ENCODE data around the gene MPRIP.

The MPRIP gene

DNA sequence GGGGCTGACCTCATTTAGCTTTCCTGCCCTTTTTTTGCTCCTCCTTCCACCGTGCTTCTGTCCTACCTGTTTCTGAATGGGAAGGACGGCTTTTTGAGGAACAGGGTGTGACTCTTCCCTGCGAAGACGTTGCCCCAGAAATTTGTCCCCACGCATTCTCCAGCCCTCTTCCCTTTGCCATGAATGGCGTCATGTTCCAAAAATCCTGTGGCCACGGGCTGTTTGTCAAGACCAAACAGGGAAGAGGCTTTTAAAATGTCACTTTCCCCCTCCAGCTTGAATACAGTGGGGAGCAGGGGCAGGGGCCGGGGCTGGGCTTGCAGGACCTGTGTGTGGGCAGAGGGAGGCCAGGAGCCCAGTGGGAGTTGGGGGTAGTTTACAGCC lies 13.9 kb downstream of the MPRIP start:
- Histone ChIP-seq H3K9me3 (ENCODE audit: insufficient read depth, low read depth, low read length) (no peaks in the 10 kb centered on the region), H3K27me3 (ENCODE audit: insufficient read depth, low read length) (no peaks in the 10 kb centered on the region), H3K9ac (ENCODE audit: low read depth, low read length) (no peak overlapping the region), H3K36me3 (ENCODE audit: insufficient read depth, low read length) (0 out of 2 replicates have a peak, but pooled peaks cover 5% of the 10 kb centered on the region), H3K4me3 (ENCODE audit: low read length) (no peak overlapping the region), H3K4me1 (ENCODE audit: insufficient read depth, low read length) (peaks cover 4% of the 10 kb centered on the region; the same call in 1 of the 2 replicates), H3K27ac (ENCODE audit: low read depth, low read length) (no peak overlapping the region)
- WGBS, result 90% methylated on average over 8 of the region's 8 CpGs

DNA sequence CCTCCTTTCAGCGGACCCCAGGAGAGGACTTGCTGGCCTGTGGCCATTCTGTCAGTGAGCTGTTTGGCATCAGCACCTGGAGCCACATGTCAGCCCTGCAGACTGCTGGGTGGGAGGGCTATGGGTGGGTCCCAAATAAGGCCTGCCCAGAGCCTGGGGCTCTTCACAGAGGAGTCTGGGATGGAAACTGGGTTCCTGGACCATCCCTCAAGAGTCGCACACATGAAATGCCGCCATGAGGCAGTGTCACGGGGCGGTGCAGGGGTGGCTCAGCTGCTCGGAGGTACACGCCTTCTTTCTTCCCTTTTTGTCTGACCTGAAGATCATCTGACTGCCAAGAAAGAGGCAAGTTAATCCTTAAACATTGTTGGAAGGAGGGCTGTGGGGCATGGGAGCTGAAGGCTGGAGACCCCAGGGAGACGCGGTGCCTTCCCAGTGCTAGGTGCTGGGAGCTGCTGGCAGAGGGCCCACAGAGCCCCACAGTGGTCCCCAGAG lies 14.8 kb downstream of the MPRIP start:
- Histone ChIP-seq H3K9ac (ENCODE audit: low read depth, low read length) (no peak overlapping the region), H3K27me3 (ENCODE audit: insufficient read depth, low read length) (no peaks in the 10 kb centered on the region), H3K27ac (ENCODE audit: low read depth, low read length) (no peak overlapping the region), H3K36me3 (ENCODE audit: insufficient read depth, low read length) (0 out of 2 replicates have a peak, but pooled peaks cover 5% of the 10 kb centered on the region), H3K9me3 (ENCODE audit: insufficient read depth, low read depth, low read length) (no peaks in the 10 kb centered on the region), H3K4me3 (ENCODE audit: low read length) (no peak overlapping the region), H3K4me1 (ENCODE audit: insufficient read depth, low read length) (peaks cover 4% of the 10 kb centered on the region; the same call in 1 of the 2 replicates)
- WGBS, result 97% methylated on average over 9 of the region's 9 CpGs

DNA sequence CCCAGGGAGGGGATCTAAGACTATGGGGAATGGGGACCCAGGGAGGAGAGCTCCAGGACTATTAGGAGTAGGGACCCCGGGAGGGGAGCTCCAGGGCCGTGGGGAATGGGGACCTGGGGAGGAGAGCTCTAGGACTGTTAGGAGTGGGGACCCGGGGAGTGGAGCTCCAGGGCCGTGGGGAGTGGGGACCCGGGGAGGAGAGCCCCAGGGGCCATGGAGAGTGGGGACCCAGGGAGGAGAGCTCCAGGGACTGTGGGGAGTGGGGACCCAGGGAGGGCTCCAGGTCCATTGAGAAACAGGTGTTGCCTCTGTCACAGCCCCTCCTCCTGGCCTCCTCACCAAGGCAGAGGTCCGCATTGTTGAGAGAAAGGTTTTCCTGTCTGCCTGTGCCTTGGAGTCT lies 16.0 kb downstream of the MPRIP start:
- Histone ChIP-seq H3K27me3 (ENCODE audit: insufficient read depth, low read length) (no peaks in the 10 kb centered on the region), H3K9ac (ENCODE audit: low read depth, low read length) (no peak overlapping the region), H3K27ac (ENCODE audit: low read depth, low read length) (no peak overlapping the region), H3K4me1 (ENCODE audit: insufficient read depth, low read length) (peaks cover 4% of the 10 kb centered on the region; the same call in 1 of the 2 replicates), H3K36me3 (ENCODE audit: insufficient read depth, low read length) (0 out of 2 replicates have a peak, but pooled peaks cover 5% of the 10 kb centered on the region), H3K9me3 (ENCODE audit: insufficient read depth, low read depth, low read length) (no peaks in the 10 kb centered on the region), H3K4me3 (ENCODE audit: low read length) (no peak overlapping the region)
- WGBS, result 90% methylated on average over 6 of the region's 6 CpGs

DNA sequence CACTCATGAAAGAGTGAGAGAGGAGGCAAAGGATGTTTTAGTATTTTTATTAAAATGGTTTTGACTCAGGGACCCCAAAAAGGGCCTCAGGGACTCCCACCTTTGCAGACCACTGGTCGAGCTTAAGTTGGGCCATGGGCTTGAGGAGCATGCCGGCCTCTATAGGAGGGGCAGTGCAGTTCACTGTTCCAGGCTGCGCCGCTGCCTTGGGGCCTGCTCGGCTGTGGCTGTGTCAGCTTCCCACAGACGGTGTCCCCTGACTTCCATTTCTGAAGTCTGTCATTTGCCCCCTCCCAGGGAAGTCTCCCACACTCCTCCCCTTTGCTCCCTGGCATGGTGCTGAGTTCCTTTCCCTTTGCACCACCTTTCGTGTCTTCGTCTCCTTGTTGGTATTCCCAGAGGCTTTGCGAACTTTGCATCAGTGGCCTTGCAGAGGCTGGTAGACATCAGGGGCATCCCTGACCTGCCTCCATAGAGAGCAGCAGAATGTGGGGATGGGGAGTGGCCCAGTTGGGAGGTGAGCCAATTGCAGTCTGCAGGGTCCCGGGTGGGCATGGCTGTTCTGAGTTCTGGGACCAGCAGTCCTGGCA lies 17.1 kb downstream of the MPRIP start:
- H3K36me3 ChIP-seq (ENCODE audit: insufficient read depth, low read length), result 0 out of 2 replicates have a peak, but pooled peaks cover 5% of the 10 kb centered on the region
- no peaks in the 10 kb centered on the region for H3K9me3 ChIP-seq (ENCODE audit: insufficient read depth, low read depth, low read length)
- no peak overlapping the region for H3K27ac ChIP-seq (ENCODE audit: low read depth, low read length)
- WGBS, result 89% methylated on average over 10 of the region's 10 CpGs
- no peak overlapping the region for H3K9ac ChIP-seq (ENCODE audit: low read depth, low read length)
- H3K4me3 ChIP-seq (ENCODE audit: low read length), result no peak overlapping the region
- H3K27me3 ChIP-seq (ENCODE audit: insufficient read depth, low read length), result no peaks in the 10 kb centered on the region
- peaks cover 4% of the 10 kb centered on the region; the same call in 1 of the 2 replicates for H3K4me1 ChIP-seq (ENCODE audit: insufficient read depth, low read length)

DNA sequence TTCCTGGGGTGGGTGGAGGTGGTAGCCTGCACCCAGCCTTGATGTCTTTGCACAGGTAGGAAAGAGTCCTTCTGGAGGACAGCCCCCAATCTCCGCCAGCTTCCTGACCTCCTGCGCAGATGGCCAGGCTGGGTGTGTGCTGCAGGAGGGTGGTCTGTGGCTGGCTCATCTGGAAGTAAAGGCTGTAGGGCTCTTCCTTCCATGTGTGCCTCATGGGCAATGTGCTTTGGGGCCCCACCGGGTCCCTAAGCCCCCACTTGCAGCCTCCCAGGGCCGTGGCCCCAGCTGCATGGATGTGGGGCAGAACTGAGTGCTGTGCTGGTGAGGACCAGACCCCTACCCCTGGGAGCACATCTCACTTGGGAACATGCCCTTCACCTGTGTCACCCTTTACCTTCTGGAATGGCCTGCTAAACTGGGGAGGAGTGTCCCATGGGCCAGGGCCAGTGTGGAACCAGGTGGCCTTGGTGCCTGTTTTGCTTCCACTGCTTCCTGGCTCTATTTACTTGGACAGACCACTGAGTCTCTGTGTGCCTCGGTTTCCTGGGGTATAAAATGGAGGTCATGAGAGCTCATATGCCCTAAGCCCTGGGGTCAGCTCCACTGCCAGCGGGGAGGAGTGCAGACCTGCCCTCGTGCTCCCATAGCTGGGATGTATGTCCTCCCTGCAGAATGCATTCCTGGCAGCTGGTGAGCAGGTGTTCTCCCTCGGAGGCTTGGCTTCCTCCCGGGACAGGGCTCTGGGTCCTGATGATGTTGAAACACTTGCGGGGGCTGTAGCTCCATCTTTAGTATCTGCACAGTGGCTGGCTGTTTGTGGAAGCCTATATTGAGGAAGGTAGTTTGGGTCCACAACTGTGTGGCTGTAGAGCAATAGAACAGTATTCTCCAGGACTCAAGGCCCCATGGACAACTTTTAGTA lies 18.0 kb downstream of the MPRIP start:
- Histone ChIP-seq H3K27me3 (ENCODE audit: insufficient read depth, low read length) (no peaks in the 10 kb centered on the region), H3K27ac (ENCODE audit: low read depth, low read length) (no peak overlapping the region), H3K4me3 (ENCODE audit: low read length) (no peak overlapping the region), H3K4me1 (ENCODE audit: insufficient read depth, low read length) (peaks cover 4% of the 10 kb centered on the region; the same call in 1 of the 2 replicates), H3K9me3 (ENCODE audit: insufficient read depth, low read depth, low read length) (no peaks in the 10 kb centered on the region), H3K36me3 (ENCODE audit: insufficient read depth, low read length) (0 out of 2 replicates have a peak, but pooled peaks cover 5% of the 10 kb centered on the region), H3K9ac (ENCODE audit: low read depth, low read length) (no peak overlapping the region)
- WGBS, result 95% methylated on average over 10 of the region's 10 CpGs

DNA sequence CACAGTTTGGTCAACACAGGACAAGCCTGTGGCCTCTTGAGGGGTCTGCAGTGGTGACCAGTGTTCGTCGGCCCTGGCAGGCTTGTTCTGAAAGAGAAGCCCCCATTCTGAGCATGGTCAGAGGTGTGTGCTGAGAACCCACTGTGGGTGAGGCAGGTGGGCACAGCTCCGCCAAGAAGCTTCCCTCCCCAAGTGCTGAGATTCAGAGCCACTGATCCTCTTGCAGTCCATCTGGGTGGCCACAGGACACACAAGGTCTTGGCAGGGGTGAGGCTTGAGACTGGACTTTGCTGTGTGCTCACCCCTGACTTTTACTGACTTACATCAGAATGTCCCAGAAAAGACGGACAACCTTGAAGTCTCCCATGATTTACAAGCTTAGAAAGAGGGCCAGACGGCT lies 18.7 kb downstream of the MPRIP start:
- H3K27me3 ChIP-seq (ENCODE audit: insufficient read depth, low read length), result no peaks in the 10 kb centered on the region
- WGBS, result 93% methylated on average over 5 of the region's 5 CpGs
- 0 out of 2 replicates have a peak, but pooled peaks cover 5% of the 10 kb centered on the region for H3K36me3 ChIP-seq (ENCODE audit: insufficient read depth, low read length)
- H3K9ac ChIP-seq (ENCODE audit: low read depth, low read length), result no peak overlapping the region
- H3K27ac ChIP-seq (ENCODE audit: low read depth, low read length), result no peak overlapping the region
- no peak overlapping the region for H3K4me3 ChIP-seq (ENCODE audit: low read length)
- peaks cover 3% of the 10 kb centered on the region; the same call in 1 of the 2 replicates for H3K4me1 ChIP-seq (ENCODE audit: insufficient read depth, low read length)
- no peaks in the 10 kb centered on the region for H3K9me3 ChIP-seq (ENCODE audit: insufficient read depth, low read depth, low read length)

DNA sequence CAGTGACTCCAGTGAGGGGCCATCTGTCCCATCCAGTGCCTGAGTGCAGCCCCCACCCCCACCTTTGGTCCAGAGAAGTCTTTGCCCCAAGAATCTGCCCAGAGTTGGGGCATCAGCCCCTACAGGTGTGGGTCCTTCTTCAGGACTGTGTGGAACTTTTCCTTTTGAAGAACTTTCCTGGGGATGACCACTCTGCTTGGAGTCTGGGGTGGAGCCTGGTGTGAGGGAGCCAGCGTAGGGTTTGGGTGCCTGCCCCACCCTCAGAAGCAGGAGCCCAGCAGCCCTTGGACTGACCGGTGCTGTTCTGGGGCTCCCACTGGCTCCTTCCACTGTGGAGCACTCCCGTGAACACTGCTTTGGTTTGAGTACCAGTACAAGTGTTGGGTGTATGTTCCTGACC lies 19.3 kb downstream of the MPRIP start:
- no peak overlapping the region for H3K9ac ChIP-seq (ENCODE audit: low read depth, low read length)
- 0 out of 2 replicates have a peak, but pooled peaks cover 5% of the 10 kb centered on the region for H3K36me3 ChIP-seq (ENCODE audit: insufficient read depth, low read length)
- no peaks in the 10 kb centered on the region for H3K9me3 ChIP-seq (ENCODE audit: insufficient read depth, low read depth, low read length)
- no peak overlapping the region for H3K27ac ChIP-seq (ENCODE audit: low read depth, low read length)
- H3K4me1 ChIP-seq (ENCODE audit: insufficient read depth, low read length), result no peaks in the 10 kb centered on the region
- H3K27me3 ChIP-seq (ENCODE audit: insufficient read depth, low read length), result no peaks in the 10 kb centered on the region
- WGBS, result 92% methylated on average over 3 of the region's 3 CpGs
- H3K4me3 ChIP-seq (ENCODE audit: low read length), result no peak overlapping the region

DNA sequence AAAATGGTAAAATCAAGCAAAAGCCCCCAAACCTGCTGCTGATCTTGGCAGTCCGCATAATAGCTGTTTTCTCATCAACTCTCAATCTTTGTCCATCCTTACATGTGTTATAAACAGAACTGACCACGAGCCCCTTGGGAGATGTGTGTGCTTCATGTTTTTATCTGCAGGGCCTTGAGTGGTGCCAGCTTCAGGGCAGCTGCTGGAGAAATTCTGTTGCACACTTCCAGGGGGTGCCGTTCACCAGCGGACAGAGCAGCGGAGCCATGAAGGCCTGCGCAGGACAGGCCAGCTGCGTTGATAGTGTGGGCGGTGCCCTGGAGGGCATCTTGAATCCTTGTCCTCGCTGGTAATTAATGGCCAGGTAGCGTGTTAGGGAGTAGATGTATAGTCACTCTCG lies 20.1 kb downstream of the MPRIP start:
- 88% methylated on average over 11 of the region's 11 CpGs for WGBS

DNA sequence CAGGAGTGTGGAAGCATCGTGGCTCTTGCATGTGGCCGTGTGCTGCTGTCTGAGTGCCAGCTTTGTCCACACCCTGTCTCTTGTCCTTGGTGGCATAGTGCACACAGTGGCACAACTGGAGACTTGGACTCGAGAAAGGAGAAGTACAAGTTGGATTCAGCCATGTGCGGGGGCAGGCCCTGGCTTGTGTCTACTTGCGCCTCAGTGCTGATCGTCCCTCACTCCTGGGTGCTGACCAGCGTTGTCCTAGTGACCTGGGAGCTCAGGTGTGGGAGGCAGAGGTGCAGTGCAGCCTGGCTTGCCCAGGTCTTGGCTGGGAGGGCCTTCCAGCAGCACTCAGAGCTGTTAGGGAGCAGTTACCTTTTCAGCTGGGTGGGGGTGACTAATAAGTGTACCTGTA lies 20.6 kb downstream of the MPRIP start:
- 96% methylated on average over 7 of the region's 7 CpGs for WGBS
- Histone ChIP-seq H3K27me3 (ENCODE audit: insufficient read depth, low read length) (no peaks in the 10 kb centered on the region), H3K9me3 (ENCODE audit: insufficient read depth, low read depth, low read length) (no peaks in the 10 kb centered on the region), H3K36me3 (ENCODE audit: insufficient read depth, low read length) (0 out of 2 replicates have a peak, but pooled peaks cover 1% of the 10 kb centered on the region), H3K4me3 (ENCODE audit: low read length) (no peak overlapping the region), H3K4me1 (ENCODE audit: insufficient read depth, low read length) (no peaks in the 10 kb centered on the region), H3K9ac (ENCODE audit: low read depth, low read length) (no peak overlapping the region), H3K27ac (ENCODE audit: low read depth, low read length) (no peak overlapping the region)

More for the DNA sequence above, 20.1 kb downstream of the MPRIP start:
- Histone ChIP-seq H3K4me1 (ENCODE audit: insufficient read depth, low read length) (no peaks in the 10 kb centered on the region), H3K9me3 (ENCODE audit: insufficient read depth, low read depth, low read length) (no peaks in the 10 kb centered on the region), H3K4me3 (ENCODE audit: low read length) (no peak overlapping the region), H3K27ac (ENCODE audit: low read depth, low read length) (no peak overlapping the region), H3K9ac (ENCODE audit: low read depth, low read length) (no peak overlapping the region), H3K36me3 (ENCODE audit: insufficient read depth, low read length) (0 out of 2 replicates have a peak, but pooled peaks cover 5% of the 10 kb centered on the region), H3K27me3 (ENCODE audit: insufficient read depth, low read length) (no peaks in the 10 kb centered on the region)

DNA sequence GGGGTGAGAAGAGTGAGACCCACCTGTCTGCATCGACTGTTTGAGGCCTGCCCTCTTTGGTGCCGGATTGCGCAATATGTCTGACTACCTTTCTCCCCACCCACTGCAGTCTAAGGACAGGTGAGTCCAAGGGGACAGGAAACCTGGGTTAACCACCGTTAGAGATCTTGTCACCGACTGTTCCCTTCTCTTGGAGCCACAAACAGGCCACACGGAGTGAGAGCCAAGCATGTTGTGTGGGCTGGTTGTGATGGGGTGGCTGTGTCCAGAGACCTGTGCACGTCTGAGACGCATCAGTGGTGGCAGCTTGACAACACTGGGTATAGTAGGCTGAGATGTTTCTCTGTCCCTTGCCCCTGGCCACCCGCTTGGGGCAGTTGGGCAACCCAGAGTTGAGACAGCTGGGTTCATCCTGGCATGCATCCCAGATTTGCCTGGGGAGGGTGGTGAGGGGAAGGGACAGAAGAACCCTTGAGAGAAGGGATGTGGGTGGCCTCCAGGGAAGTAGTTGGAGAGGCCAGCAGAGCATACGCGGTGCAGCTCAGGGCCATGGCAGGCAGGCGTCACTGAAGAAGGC lies 21.4 kb downstream of the MPRIP start:
- H3K27ac ChIP-seq (ENCODE audit: low read depth, low read length), result no peak overlapping the region
- H3K4me3 ChIP-seq (ENCODE audit: low read length), result no peak overlapping the region
- no peaks in the 10 kb centered on the region for H3K4me1 ChIP-seq (ENCODE audit: insufficient read depth, low read length)
- no peaks in the 10 kb centered on the region for H3K27me3 ChIP-seq (ENCODE audit: insufficient read depth, low read length)
- no peak overlapping the region for H3K9ac ChIP-seq (ENCODE audit: low read depth, low read length)
- WGBS, result 91% methylated on average over 12 of the region's 12 CpGs
- no peaks in the 10 kb centered on the region for H3K9me3 ChIP-seq (ENCODE audit: insufficient read depth, low read depth, low read length)
- H3K36me3 ChIP-seq (ENCODE audit: insufficient read depth, low read length), result no peaks in the 10 kb centered on the region

DNA sequence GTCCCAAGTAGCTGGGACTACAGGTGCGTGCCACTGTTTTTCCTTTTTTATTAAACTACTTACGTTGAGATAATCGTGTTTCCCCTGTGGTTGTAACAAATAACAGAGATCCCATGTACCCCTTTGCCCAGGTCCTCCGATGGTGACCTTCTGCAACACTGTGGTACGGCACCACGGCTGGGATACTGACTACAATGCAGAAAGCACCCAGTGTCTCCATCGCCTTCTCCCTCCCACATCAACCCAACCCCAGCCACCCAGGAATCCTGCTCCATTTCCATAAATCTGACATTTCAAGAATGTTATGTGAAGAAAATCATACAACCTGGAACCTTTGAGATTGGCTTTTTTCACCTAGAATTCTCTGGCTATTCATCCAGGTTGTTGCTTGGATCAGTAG lies 22.1 kb downstream of the MPRIP start:
- Histone ChIP-seq H3K4me3 (ENCODE audit: low read length) (no peak overlapping the region), H3K4me1 (ENCODE audit: insufficient read depth, low read length) (no peaks in the 10 kb centered on the region), H3K36me3 (ENCODE audit: insufficient read depth, low read length) (no peaks in the 10 kb centered on the region), H3K9ac (ENCODE audit: low read depth, low read length) (no peak overlapping the region), H3K9me3 (ENCODE audit: insufficient read depth, low read depth, low read length) (no peaks in the 10 kb centered on the region), H3K27me3 (ENCODE audit: insufficient read depth, low read length) (no peaks in the 10 kb centered on the region), H3K27ac (ENCODE audit: low read depth, low read length) (no peak overlapping the region)
- WGBS, result 94% methylated on average over 7 of the region's 7 CpGs

Measured in HUES64 (cell line).